Activated CD8-positive, alpha-beta memory T cell treated with anti-CD3 and anti-CD28 coated beads, Interleukin-2, amount 50 U/mL, for 4 hours (primary cell): ENCODE data around the gene GALNT2.

Experiments
- DNase-seq: peaks from one replicate; pipeline ENCODE4 v3.0.0-alpha.2; 2020

GALNT2 gene

DNA sequence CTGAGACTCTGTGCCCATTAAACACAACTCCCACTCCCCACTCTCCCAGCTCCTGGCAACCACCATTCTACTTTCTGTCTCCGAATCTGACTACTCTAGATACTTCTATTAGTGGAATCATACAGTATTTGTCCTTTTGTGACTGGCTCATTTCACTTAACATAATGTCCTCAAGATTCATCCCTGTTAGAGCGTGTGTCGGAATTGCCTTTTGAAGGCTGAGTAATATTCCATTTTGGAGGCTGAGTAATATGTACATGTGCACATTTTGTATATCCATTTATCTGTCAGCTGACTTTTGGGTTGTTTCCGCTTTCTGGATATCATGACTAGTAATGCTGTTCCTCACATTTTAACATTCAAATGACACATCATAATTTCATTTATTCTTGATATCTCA, 30.3 kb downstream of the GALNT2 start:
- DNase-seq = no peak

GRCh38 chr1:230098723-230099122, 31.7 kb downstream of the GALNT2 start:
- DNase-seq = no peak

- no peak for DNase-seq
These were observed 32.4 kb downstream of the GALNT2 start for GRCh38 chr1:230099465-230099864.

DNA sequence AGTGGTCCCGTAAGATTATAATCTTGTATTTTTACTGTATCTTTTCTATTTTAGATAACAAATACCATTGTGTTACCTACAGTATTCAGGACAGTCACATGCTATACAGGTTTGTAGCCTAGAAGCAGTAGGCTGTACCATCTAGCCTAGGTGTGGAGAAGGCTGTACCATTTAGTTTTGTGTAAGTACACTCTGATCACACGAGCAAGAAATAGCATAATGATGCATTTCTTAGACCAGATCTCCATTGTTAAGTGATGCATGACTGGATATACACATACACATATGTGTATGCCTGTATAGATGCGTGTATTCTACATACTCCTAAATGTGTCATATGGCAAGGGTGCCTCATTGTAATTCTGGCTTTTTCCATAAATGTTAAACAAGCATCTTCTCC, 33.9 kb downstream of the GALNT2 start:
- DNase-seq = no peak

GRCh38 chr1:230101556-230101955, 34.5 kb downstream of the GALNT2 start:
- DNase-seq = no peak

GRCh38 chr1:230102046-230102445, 35.0 kb downstream of the GALNT2 start:
- no peak for DNase-seq

- DNase-seq = no peak
These were observed 35.4 kb downstream of the GALNT2 start for GRCh38 chr1:230102472-230102871.

DNA sequence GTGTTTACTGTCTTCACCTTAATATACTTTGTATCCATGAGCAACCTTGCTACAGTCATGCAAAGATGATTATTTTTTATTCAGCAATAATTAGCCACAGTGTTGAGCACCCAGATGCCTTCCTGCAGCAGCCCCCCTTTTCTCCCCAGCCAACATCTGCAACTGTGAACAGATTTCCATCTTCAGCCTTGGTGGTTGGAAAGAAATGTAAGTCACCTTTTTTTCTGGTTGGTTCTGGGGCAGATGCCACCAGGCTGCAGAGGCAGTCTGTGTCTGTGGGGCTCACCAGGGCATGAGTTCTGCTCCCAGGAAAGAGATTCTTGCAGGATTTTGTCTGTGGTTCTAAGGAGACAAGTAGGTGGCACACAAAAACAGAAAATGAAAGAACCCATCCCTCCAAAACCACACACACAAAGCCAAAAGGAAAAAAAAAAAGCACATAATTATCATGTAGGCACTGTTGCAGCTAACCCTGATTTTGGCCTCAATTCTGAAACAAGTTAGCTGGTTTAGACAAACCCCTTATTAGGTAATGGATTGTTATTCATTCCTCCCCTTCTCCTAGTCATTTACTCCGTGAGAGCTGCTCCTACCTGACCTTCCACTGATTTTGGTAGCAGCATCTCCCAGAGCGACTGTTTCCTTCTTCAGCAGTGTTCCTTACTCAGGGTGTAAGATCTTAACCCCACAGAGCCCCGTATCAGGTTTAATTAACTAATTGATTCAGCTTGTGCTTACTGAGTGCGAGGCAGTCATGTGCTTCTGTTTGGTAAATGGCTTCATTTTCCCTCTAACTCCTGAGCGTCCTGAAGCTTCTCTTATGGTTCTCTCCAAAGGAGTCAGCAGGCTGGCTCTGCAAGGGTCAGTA, 36.5 kb downstream of the GALNT2 start:
- no peak for DNase-seq

- peak; percentile 71 for DNase-seq
These were observed 37.6 kb downstream of the GALNT2 start for GRCh38 chr1:230104395-230105244.

GRCh38 chr1:230105245-230105753, 38.3 kb downstream of the GALNT2 start:
- DNase-seq = no peak

GRCh38 chr1:230105754-230106625, 39.0 kb downstream of the GALNT2 start:
- DNase-seq = no peak

DNA sequence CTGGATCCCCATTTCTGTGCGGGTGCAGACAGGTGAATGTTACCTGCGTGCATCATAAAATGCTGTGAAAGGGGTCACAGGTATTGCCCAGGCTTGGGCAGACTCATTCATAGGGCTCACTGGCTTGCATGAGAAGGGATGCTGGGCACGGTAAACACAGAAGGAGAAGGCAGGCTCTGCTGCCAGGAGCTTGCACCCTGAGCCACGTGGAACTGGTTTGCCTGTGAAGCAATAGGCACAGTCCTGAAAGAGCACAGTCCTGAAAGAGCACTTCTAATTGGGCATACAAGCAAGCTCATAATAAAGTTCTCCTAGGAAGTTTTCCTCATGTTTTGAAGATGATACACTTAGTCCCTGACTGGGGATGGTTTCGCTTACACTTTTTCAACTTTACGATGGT, 40.9 kb downstream of the GALNT2 start:
- no peak for DNase-seq

- no peak for DNase-seq
These were observed 41.5 kb downstream of the GALNT2 start for GRCh38 chr1:230108580-230108979.

DNA sequence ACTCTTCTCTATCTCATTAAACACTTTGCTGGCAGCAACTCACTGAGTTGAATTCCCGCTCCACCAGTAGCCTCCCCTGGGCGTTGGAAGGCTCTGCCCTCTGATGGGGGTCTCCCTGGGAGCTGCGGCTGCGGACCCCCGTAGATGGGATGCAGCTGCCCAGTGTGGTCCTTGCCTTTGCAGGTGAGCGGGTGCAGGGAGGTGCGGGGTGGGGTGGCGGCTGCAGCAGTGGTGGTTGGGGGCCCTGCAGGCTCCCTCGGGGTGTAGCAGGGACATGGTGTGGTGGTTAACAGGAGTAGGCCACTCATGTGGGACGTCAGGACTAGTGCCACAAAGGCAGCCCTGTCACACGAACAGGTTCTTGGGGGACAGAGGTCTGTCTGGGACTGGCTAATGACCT, 42.0 kb downstream of the GALNT2 start:
- no peak for DNase-seq

GRCh38 chr1:230109895-230110667, 43.0 kb downstream of the GALNT2 start:
- peak; percentile 54 for DNase-seq

- no peak for DNase-seq
These were observed 43.9 kb downstream of the GALNT2 start for GRCh38 chr1:230110971-230111370.

GRCh38 chr1:230112131-230112701, 45.2 kb downstream of the GALNT2 start:
- no peak for DNase-seq

DNA sequence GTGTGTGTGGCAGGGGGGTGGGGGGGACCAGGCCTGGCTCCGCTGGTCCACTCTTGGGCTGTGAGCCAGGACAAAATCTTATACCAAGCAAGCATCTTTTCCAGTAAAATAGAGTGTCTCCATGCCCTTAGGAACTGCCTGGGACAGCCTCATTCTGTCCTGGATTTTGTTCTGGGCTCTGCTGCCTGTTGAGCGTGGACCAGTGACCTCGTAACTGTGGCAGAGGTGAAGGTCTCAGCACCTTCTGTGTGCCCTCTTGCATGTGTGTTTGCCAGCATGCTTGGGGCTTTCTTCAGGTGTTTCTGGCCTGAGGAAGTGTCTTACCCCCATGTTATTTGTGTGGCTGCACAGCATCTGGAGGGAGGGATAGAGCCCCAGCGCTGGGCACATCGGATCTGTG, 45.7 kb downstream of the GALNT2 start:
- no peak for DNase-seq

DNA sequence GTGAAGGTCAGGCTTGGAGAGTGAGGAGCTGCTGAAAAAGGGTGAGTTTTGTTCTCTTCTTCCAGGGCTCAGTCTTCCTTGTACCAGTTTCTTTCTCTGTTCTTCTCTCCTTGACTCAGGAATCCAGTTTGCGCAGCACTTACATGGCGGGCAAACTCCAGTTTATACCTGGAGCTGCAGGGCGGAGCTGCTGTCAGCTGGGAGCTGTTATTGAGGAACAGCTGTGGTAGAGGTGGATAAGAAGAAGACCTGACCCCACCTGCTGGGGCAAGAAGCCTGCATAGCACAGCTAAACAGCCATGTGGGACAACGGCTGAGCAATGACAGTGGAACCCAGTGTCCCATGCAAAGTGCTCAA, 46.2 kb downstream of the GALNT2 start:
- DNase-seq = no peak

DNA sequence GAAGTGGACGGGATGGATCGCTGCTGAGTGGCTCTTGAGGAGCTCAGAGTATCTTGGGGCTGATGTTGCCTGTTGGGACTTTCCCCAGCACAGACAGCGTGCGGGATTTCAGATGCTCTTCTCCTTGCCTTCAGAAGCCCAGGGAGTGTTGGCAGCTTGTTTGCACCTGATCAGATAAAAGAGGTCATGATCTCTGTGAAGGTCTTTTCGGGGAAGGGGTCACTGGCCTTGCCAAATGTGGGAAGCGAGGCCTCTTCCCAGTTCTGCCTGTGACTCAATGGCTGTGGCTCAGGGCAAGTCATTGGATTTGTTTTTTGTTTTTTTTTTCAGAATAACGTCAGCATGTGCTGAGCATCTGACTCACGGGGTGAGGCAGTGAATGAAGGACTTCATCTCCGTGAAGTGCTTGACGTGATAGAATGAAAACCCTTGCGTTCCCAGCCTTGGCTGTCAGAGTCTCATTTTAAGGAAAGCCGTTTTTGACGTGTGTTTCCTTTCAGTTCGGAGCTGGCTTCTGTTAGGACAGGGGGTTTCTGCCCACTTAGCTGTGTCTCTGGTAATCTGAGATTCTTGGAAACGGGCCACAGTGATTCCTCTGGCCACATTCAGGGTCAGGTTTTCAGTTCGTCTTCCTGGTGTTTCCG, 46.7 kb downstream of the GALNT2 start:
- DNase-seq = no peak

- DNase-seq = no peak
These were observed 47.2 kb downstream of the GALNT2 start for GRCh38 chr1:230114237-230114651.
